Activated CD4-positive, CD25-positive, alpha-beta regulatory T cell treated with anti-CD3 and anti-CD28 coated beads, Interleukin-2, amount 50 U/mL, for 24 hours (primary cell): ENCODE measurements around the gene LGALS9B.
"Not testable (repeated sequence)": the region's sequence is repeated elsewhere in the genome, so short reads cannot be mapped to it uniquely, and the experiment has no call there.

Experiments used
- ATAC-seq, 2 donors: fragments of 150-1000 bp; cut with Tn5 transposase; one replicate each; pipeline ENCODE4 v1.10.0; 2021; ENCODE audit warnings: mild to moderate bottlenecking in 1 of 2, moderate library complexity in 1 of 2

Gene LGALS9B

DNA sequence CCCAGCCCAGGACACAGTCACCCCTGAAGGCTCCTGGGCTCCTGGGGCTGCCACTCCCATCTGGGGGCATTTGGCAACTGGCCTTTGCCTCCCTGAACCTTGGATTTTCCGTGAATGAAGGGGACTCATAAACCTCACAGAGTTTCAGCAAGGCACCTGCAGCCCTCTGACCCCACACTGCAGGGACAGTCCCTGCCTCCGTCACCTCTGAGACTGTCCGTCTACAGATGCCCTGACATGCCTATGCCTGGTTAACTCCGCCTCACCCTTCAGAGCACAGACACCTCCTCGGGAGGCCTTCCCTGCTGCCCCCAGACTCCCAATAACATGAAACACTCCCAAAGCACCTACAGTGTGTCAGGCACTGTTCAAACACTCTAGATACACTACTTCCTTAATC lies 786 bp downstream of the LGALS9B start:
- ATAC-seq = not testable (repeated sequence)

DNA sequence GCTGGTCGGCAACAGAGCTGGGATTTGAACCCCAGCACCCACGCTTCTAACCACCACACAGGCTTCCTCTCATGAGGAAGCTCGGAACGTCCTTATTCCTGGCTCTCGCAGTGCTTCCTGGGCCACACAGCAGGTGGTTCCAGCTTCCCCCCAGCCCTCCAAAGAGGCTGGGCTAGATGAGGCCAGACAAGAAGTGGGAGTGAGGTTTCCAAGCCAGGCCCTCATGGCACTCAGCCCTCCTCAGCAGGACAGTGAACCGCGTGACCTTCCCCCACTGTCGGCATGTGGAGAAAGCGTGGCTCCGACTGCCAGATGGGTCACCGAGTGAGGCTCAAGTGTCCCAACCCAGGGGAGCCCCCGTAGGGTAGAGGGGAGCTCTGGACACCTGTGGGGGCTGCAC lies 1.8 kb downstream of the LGALS9B start:
- ATAC-seq = not testable (repeated sequence)

DNA sequence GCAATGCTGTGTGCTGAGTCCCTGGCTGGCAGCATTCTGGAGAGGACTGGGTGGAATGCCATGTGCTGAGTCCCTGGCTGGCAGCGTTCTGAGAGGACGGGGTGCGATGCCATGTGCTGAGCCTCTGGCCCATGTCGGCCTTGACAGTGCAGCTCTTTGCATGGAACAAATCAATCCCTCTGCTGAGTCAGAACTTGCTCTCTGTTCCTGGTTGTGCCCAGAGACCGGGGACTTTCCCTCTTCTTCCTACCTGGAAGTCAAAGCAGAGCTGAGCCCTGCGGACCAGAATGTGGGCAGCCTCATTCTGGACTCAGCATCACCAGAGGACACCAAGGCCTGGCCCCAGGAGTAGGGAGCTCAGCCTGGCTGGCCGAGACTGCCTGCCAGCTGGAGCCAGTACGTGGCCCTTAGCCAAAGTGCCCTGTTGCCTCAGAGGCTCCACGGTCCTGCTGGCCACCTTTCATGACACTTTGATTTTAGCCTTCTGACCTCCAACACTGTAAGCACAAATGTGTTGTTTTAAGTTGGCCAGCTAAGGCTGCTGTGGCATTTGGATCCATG lies 2.4 kb downstream of the LGALS9B start:
- ATAC-seq = not testable (repeated sequence)

DNA sequence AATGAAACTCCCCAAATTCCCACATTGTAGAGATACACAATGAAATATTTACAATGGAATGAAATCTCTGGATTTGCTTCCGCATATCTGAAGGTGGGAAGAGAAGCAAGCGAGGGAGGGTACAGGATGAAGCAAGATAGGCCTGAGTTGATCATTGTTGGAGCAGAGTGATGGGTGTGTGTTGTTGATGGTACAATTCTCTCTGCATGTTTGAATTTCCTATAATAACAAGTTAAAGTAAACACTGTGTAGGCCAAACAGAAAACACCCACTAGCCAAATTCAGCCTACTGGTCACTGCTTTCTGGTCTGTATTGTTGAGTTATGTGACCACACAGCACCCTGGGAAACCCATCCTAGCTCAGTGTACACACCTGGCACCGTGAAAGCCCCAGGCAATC lies 5.2 kb downstream of the LGALS9B start:
- ATAC-seq = not testable (repeated sequence)

DNA sequence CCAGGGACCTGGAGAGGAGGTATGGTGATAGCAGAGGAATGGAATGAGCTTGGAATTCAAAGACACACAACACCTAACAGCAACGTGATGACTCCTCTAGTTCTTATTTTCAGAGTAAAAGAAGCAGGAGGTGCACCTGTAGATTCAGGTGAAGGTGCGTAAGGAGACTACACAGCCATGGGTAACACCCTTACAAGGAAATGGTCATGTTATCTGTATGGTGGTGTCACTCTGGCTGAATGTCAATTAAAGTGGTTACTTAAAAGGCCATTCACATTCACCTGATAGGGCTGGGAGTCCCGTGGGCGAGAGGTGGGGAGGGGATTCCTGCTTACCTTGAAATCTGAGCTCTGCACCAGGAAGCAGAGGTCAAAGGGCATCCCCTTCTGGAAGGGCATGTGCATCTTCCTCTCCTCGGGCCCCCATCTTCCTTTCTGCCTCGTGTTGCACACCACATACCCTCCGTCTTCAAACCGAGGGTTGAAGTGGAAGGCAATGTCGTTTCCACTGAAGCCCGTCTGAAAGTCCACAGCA lies 9.4 kb downstream of the LGALS9B start:
- not testable (repeated sequence) for ATAC-seq

DNA sequence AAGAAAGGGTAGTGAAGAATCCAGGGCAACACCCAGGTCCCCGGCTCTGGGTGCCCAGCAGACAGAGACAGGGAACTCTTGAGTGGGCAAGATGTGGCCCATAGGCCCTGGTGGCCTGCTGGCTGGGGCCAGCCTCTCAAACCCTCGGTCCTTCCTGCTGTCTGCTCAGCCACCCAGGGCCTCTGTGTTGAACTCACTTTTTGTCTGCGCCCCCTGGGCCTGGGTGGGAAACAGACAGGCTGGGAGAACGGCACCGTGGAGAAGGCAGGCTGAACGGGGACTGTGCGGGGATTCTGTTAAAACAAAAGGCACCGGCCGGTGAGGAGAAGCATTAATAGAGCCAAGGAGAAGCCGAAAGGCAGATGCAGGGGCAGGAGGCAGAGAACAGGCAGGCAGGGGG lies 12.2 kb downstream of the LGALS9B start:
- not testable (repeated sequence) for ATAC-seq

DNA sequence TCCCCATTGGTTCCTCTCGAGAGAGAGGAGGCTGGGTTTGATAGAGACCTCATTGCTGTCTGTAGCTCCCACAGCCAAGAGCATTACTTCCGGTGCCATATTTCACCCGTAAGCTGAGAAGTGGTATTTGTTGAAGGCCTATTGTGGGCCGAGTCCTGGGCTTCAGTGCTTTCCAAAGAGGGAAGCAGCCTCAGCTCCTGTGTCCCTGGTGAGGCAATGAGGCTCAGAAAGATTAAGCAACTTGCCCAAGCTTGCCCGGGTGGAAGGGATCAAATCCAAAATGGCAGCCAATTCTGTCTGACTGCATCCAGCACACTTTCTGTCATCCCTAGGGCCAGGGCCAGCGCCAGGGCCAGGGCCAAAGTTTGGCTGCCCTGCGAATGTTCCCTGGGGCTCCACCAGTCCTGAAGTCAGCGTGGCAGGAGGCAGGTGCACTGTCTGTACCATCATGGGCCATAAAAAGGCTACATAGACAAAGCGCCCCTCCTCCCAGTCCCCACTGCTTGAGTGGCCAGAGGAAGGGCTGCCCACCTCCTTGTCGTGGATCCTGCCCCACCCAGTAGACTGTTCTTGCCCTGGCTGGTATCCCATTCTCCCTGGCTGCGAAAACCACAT lies 13.4 kb downstream of the LGALS9B start:
- not testable (repeated sequence) for ATAC-seq

DNA sequence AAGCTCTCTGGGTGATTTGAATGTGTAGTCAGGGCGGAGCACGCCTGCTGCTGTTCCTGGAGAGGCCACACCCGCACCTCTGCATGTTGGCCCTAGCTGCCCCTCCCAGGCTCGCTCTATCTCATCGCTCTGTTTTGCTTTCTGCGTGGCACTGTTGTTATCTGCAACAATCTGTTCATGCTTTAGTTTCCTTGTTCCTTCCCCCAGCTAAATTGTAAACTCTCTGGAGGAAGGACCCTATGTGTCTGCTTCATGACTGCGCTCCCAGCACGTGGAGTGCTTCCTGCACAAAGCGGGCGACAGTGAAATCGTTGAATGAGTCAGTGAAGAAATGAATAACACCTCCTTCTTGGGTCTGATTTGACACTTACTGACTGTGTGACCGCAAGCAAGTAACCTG lies 16.5 kb downstream of the LGALS9B start:
- ATAC-seq = peak; percentile 71 to 89

DNA sequence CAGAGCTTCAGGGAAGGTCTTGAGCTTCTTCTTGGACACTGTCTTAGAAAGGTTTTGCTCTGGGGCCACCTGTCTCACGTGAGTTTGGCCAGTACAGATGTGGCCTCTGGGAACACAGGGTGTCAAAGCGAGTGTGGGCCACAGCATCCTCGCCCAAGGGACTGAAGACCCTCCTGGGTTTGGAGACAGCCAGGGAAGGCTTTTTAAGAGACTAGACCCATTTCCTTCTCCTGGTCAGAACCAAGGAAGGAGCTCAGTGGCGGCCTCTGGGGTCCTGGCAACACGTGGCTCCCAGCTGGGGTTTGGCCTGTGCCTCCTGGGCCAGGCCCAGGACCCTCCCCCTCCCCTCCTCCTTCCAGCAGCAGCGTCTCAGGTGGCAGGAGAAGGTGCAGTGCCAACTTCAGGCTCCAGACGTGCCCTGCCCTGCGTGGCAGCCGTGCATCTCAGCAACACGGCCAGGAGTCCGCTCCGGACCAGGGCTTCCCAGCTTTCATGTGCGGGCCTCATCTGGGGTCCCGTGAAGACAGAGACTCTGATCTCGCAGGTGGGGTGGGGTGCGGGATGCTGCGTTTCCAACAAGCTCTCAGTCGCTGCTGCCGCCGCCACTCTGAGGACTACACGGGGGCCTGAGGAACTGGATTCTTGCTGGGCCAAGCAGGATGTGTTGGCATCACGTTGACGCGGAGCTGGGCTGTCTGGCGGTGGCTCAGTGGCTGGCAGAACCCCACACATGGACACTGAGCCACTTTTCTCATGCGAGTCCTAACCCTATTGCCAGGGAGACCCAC lies 19.6 kb downstream of the LGALS9B start:
- ATAC-seq = not testable (repeated sequence)

DNA sequence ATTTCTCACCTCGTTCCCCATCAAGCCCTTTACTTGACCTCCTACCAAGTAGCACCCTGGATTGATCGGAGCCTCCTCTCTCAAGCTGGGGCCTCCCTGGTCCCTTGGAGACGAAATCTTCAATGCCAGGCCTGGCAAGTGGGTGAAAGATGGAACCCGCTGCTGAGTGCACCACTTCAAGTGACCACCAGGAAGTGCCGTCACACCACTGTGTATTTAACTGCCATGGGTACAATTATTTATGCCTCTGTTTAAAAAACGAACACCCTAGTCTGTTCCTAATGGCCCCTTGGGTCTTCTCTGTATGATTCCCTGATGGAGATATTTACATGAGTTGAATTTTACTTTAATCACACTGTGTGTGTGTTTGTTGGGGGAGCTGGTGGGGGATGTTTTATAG lies 20.4 kb downstream of the LGALS9B start:
- not testable (repeated sequence) for ATAC-seq

DNA sequence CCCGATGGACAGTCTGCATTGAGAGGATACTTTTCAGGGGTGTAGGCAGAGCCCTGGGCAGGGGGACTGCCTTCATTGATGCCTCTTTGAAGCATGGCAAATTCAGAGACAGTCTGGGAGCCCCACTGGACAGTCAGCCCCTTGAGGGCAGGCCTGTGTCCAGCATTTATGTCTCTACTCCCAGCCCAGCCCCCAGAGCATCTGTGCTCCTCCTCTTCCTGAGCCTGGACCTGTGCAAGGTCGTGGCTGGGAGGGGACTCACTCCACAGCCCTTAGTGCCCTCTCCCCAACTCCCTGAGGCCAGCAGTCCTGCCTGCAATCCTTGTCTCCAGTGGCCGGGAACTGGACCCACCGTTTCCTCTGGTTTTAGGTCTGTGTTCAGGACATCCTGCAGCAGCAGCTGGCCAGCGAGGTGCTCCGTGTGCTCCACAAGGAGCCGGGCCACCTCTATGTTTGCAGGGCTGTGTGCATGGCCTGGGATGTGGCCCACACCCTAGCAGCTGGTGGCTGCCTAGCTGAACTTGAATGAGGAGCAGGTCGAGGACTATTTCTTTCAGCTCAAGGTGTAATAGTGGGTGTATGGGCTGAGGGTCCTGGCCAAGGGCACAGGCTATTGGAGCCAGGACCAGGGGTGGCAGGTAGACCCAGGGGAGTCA lies 22.6 kb downstream of the LGALS9B start:
- ATAC-seq = not testable (repeated sequence)

DNA sequence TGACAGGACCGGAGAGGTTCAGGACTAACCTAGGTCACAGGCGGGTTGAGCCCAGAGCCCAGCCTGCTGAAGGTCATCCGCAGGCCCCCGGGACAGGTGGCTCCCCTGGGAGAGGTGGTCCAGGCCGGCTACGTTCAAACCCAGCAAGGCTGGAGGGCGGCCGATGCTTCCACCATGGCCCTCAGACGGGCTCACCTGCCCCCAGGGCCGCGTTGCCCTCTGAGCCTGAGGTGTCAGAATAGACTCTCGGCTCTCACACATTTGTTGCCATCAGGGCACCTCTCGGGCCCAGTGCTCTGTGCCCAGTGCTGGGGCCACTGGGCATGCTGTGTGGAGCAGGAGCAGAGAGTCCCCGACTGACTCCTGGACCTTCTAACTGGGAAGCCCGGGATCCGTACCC lies 23.2 kb downstream of the LGALS9B start:
- ATAC-seq = not testable (repeated sequence)

DNA sequence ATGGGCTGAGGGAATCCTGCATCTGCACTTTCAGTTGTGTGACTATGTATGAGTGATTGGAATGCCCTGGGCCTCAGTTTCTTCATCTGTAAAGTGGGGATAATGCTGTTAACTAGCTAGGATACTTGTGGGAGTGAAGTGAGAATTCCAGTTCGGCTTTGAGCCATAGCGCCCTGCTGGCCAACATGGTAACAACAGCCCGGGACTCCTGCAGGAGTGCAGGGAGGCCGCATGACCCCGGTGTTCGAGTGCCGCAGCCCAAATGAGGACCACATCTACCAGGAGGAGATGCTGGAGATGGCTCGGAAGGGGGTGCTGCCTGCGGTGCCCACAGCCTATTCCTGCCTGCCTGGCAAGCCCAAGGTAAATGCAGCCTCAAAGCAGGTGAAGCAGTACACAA lies 23.7 kb downstream of the LGALS9B start:
- ATAC-seq = not testable (repeated sequence)

DNA sequence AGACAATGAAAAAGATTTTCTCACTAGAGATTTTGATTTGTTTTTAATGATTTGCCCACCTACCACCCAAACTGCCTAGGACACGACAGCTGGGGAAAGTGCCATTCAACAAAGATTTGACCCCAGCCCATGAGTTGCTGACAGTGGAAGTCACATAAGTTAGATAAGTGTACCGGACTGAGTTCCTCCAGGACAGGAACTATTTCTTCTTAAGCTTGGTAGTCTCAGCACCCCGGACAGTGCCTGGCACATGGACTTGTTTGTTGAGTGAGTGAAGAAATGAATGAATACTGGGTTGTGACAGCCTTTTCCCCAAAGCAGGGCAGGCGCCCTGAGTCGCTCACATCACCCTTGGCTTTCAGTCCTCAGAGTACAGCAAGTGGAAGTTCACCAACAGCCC lies 26.7 kb downstream of the LGALS9B start:
- ATAC-seq = not testable (repeated sequence)

DNA sequence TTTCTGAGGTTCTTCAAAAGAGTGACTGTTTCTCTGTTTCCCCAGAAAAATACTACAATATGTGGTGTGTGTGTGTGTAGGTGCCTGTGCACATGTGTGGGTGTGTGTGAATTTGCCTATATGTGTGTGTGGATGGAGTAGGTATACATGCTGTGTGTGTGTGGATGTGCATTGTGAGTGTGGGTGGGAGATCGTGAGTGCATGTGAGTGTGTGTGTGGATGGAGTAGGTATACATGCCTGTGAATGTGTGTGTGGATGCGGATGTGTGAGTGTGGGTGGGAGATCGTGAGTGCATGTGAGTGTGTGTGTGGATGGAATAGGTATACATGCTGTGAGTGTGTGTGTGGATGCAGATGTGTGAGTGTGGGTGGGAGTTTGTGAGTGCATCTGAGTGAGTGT lies 32.2 kb downstream of the LGALS9B start:
- not testable (repeated sequence) for ATAC-seq

DNA sequence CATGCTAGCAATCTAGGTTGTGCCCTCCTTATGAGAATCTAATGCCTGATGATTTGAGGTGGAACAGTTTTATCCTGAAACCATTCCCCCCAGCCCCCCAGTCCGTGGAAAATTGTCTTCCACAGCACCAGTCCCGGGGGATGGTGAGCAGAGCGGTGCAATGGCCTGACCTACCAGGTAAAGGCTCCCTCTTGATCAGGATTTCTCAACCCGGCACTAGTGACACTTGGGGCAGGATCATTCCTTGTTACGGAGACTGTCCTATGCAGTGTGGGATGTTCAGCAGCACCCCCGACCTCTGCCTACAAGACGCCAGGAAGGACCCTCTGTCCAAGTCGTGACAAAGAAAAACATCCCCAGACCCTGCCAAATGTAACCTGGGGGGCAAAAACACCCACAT lies 34.0 kb downstream of the LGALS9B start:
- not testable (repeated sequence) for ATAC-seq

DNA sequence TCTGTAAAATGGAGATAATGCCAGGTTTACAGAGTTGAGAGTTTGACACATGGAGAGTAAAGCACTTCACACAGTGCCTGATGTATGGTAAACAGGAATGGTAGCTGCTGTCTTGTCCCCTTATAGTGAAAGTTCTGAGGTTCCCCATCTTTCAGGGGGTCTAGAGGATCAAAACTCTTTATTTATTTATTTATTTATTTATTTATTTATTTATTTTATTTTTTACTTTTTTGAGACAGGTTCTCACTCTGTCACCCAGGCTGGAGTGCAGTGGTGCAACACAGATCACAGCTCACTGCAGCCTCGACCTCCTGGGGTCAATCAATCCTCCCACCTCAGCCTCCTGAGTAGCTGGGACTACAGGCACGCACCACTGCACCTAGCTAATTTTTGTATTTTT lies 40.1 kb downstream of the LGALS9B start:
- ATAC-seq = not testable (repeated sequence)

DNA sequence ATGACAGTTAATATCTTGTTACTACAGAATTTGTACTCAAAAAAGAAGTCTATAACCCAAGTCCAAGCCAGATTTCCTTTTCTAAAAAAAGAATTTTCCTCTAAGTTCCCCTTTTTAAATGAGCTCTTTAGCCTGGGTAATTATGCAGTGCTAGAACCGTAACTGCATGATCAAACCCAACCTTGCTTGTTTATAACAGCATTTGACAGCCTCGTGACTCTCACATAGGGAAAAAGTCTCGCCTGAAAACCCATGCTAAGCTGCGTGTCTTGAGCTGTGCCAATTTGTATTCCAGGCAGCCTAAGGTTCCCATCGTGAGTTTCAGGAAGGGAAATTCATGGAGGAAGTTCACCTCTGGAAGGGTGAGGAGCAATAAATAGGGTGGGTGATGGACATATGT lies 44.5 kb downstream of the LGALS9B start:
- not testable (repeated sequence) for ATAC-seq

DNA sequence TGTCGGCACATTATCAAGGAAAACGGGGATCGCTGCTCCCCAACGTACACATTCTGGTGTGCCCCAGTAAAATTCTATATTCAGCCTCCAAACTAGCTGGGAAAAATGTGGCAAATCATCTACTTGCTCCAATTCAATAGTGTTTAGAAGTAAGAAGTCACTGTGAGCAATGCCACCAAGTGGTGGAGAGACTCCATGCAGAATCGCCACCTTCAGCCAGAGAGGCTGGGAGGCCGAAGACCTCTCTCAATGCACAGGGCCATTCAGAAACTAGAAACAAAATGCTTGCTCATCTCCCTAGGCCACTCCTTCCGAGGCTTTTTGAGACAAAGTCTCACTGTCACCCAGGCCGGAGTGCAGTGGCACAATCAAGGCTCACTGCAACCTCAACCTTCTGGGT lies 48.5 kb downstream of the LGALS9B start:
- ATAC-seq = not testable (repeated sequence)

DNA sequence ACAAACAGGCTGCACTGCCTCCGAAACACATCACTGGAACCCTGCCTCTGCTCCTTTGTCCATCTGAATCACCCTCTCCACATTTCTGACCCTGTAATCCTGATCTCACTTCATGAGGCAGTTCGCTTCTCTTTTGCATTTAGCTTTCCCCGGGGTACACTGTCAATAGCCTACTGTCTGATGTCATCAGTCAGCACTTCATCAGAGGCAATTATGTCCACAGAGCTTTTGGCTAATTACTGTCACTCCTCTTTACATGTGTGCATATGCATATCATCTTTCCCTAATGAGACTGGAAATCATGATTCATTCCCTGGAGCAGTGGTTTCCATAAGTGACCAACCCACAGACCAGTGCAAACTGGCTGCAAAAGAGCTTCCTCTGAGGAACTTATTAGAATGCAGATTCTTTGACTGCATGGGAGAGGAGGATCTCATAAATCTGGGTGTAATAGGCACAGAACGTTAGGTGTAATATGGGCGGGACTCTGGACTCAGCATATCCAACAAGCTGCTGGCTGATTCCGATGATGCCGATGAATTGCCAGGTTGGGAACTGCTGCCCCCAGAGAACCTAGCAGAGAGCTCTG lies 49.8 kb downstream of the LGALS9B start:
- not testable (repeated sequence) for ATAC-seq

DNA sequence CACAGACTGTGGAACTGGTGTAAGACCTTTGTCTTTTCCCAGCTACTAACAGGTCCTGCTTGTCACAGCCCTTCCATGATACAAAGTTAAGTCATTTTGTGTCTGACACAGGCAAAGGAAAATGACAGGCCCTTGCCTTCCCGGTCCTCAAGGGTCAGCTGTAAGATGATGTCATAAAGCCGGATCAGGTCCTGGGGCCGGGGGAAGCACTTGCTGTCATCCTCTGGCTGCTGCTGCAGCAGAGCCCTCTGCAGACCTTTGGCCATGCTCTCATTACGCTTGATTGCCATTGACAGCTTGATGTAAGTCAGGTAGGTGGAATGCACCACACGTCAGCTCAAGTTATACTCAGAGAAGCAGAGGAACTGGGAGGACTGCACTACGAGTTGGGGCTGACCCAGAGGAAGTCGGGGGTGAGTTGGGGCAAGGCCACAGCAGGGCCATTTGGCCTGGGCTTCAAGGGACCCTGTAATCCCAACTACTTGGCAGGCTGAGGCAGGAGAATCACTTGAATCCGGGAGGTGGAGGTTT lies 50.9 kb downstream of the LGALS9B start:
- not testable (repeated sequence) for ATAC-seq

DNA sequence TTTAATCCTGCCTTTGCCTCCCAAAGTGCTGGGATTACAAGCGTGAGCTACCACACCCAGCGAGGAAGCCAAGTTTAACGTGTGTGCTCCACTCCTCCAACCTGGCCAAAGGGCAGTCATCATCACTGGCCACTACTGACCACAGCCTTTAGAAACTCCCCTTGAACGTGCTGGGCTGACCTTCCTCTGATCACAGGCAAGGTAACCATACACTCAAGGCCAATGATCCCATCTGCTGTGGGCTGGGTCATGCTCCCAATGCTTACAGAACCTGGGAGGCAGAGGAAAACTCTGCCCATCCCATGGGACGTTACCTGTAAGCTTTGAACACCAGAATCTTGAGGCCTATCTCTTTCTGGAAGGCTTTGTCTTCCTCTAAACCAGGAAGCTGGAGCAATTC lies 51.9 kb downstream of the LGALS9B start:
- not testable (repeated sequence) for ATAC-seq
